Occipital lobe (tissue), 2 donors: ENCODE data around the gene SMKR1. TPM values are rescaled to one million over a fixed set of nuclear protein-coding genes. Genes with fewer than 3 reads are reported as not detected.

Source experiments
- small RNA-seq: library from RNA; depleted of rRNA; stranded (forward); fragments of <200 nt; gene quantifications from one replicate; pipeline ENCODE3, GENCODE V24; 2014
- total RNA-seq: library from RNA; depleted of rRNA; stranded (reverse); fragments of >200 nt; gene quantifications from one replicate; pipeline ENCODE4 v1.2.3, GENCODE V29; 2014

The SMKR1 gene
- total RNA-seq, 1 donor from 2014 or later: 2.3 TPM

Small RNA genes within 50 kb of the gene (small RNA-seq; reads per million reads assigned to genes)
- gene RNU1-72P (not detected), gene SNRPGP3 (not detected)

Other genes with a start within 250 kb of the SMKR1 start
- gene STRIP2, start 68.1 kb upstream of the SMKR1 start, total RNA-seq: 0.94 TPM
- gene NRF1, start 109.2 kb downstream of the SMKR1 start, total RNA-seq: 16.1 TPM